Measurements from ENCODE around the gene MMP25. TPM values are rescaled to one million over a fixed set of nuclear protein-coding genes. Genes with fewer than 3 reads are reported as not detected.

The MMP25 gene
- polyA plus RNA-seq, 1 of the 3 experiments (the other 2 are of a cell fraction) = 0.03 TPM

DNA sequence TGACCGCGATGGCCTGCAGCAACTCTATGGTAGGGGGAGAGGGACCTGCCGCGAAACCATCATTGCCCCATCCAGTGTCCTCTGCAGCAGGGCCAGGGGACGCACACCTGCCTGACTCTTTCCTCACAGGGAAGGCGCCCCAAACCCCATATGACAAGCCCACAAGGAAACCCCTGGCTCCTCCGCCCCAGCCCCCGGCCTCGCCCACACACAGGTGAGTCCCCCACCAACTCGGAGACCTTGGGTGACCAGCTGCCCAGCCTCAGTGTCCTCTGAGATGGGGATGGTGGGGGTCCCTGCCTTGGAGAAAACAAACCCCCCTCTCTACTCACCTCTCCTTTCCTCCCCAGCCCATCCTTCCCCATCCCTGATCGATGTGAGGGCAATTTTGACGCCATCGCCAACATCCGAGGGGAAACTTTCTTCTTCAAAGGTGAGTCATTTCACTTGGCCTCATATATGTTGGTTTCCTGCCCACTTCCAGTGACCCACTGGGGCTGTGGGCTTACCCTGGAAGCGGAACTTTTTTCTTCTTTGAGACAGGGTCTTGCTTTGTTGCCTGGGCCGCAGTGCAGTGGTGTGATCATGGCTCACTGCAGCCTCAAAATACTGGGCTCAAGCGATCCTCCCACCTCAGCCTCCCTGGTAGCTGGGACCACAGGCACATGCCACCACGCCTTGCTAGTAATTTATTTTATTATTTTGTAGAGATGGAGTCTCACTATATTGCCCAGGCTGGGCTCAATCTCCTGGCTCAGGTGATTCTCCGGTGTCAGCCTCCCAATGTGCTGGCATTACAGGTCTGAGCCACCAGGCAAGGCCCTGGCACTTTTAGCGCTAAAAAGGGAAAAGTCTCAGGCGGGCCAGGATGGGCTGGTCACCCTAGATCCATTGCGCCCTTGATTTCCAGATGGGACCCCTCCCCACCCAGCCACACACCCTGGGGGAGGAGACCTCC lies 11.1 kb downstream of the MMP25 start:
- H3K4me3 ChIP-seq (ENCODE audit: low read depth in 2 of 2, low read length in 1 of 2) = peak overlapping the region in 1 of 2 experiments; percentile 87; a peak in 2 of 4 replicates
- CTCF ChIA-PET = interaction anchor here (0.9 to 4.1 kb wide), 17 partner anchors 10 to 91 kb away, joined by 3 to 63 read pairs (median 11); partner anchors contain the start of genes MMP25 and ZSCAN10

More for the DNA sequence above, 11.1 kb downstream of the MMP25 start:
- no peak overlapping the region for H3K27ac ChIP-seq (ENCODE audit: low read depth in 2 of 2, low read length in 1 of 2)
- TF ChIP-seq, protein P1, sequence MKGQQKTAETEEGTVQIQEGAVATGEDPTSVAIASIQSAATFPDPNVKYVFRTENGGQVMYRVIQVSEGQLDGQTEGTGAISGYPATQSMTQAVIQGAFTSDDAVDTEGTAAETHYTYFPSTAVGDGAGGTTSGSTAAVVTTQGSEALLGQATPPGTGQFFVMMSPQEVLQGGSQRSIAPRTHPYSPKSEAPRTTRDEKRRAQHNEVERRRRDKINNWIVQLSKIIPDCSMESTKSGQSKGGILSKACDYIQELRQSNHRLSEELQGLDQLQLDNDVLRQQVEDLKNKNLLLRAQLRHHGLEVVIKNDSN (IDR thresholded peaks at IDR 0.05; ENCODE audit: borderline replicate concordance, low read depth) = no peak
- TF ChIP-seq SIN3A (IDR thresholded peaks at IDR 0.05; ENCODE audit: borderline replicate concordance, low read depth, low read length) (no peak), MEF2A (IDR thresholded peaks at IDR 0.05; ENCODE audit: borderline replicate concordance, low read depth) (no peak), JUND (IDR thresholded peaks at IDR 0.05) (no peak), FOSL2 (IDR thresholded peaks at IDR 0.05; ENCODE audit: borderline replicate concordance, low read depth) (no peak), RAD21 (IDR thresholded peaks at IDR 0.05; ENCODE audit: low read length) (no peak), RXRA (IDR thresholded peaks at IDR 0.05; ENCODE audit: borderline replicate concordance, low read depth) (no peak), CHD2 (IDR thresholded peaks at IDR 0.05; ENCODE audit: low read length, partially characterized antibody) (no peak), SMC3 (IDR thresholded peaks at IDR 0.05; ENCODE audit: low read depth, low read length) (no peak), RFX5 (IDR thresholded peaks at IDR 0.05; ENCODE audit: low read length) (no peak), FOXM1 (IDR thresholded peaks at IDR 0.05; ENCODE audit: low read depth) (no peak), ELF1 (IDR thresholded peaks at IDR 0.05) (no peak), FOXJ3 (CRISPR knock-in tag; IDR thresholded peaks at IDR 0.05) (no peak), EZH2phosphoT487 (IDR thresholded peaks at IDR 0.05; ENCODE audit: borderline replicate concordance, low read depth) (no peak), GATA2 (CRISPR knock-in tag; IDR thresholded peaks at IDR 0.05) (no peak)
- TF ChIP-seq, protein P2, sequence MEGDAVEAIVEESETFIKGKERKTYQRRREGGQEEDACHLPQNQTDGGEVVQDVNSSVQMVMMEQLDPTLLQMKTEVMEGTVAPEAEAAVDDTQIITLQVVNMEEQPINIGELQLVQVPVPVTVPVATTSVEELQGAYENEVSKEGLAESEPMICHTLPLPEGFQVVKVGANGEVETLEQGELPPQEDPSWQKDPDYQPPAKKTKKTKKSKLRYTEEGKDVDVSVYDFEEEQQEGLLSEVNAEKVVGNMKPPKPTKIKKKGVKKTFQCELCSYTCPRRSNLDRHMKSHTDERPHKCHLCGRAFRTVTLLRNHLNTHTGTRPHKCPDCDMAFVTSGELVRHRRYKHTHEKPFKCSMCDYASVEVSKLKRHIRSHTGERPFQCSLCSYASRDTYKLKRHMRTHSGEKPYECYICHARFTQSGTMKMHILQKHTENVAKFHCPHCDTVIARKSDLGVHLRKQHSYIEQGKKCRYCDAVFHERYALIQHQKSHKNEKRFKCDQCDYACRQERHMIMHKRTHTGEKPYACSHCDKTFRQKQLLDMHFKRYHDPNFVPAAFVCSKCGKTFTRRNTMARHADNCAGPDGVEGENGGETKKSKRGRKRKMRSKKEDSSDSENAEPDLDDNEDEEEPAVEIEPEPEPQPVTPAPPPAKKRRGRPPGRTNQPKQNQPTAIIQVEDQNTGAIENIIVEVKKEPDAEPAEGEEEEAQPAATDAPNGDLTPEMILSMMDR (IDR thresholded peaks at IDR 0.05) = no peak
- TF ChIP-seq, protein P3, sequence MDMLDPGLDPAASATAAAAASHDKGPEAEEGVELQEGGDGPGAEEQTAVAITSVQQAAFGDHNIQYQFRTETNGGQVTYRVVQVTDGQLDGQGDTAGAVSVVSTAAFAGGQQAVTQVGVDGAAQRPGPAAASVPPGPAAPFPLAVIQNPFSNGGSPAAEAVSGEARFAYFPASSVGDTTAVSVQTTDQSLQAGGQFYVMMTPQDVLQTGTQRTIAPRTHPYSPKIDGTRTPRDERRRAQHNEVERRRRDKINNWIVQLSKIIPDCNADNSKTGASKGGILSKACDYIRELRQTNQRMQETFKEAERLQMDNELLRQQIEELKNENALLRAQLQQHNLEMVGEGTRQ (IDR thresholded peaks at IDR 0.05; ENCODE audit: borderline replicate concordance, low read depth, low read length) = no peak
- TF ChIP-seq, protein P4, sequence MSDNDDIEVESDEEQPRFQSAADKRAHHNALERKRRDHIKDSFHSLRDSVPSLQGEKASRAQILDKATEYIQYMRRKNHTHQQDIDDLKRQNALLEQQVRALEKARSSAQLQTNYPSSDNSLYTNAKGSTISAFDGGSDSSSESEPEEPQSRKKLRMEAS (IDR thresholded peaks at IDR 0.05; ENCODE audit: low read depth) = no peak
- H3F3A ChIP-seq (replicated peaks; ENCODE audit: insufficient read depth) = no peaks in the 10 kb centered on the region
- no peak overlapping the region for H2AFZ ChIP-seq (ENCODE audit: low read depth)
- peak overlapping the region; percentile 99 for H3K4me2 ChIP-seq
- peaks cover 0 to 12% of the 10 kb centered on the region in 2 experiments; a peak in 1 of 4 replicates for H3K4me1 ChIP-seq (ENCODE audit: control insufficient read depth in 1 of 2, insufficient read depth in 2 of 2, low read depth in 1 of 2, low read length in 1 of 2)
- 96% methylated on average over 21 of the region's 22 CpGs for WGBS (ENCODE audit: low lambda C conversion rate)
- no peaks in the 10 kb centered on the region for H3K36me3 ChIP-seq (replicated peaks in 1 of 2; ENCODE audit: control insufficient read depth in 1 of 2, insufficient read depth in 2 of 2, low read length in 1 of 2)
- H3K79me2 ChIP-seq (ENCODE audit: insufficient read depth) = no peaks in the 10 kb centered on the region
- H3K27me3 ChIP-seq (ENCODE audit: insufficient read depth) = no peaks in the 10 kb centered on the region
- POLR2A ChIA-PET = no interaction called here
- H3K9me2 ChIP-seq = no peaks in the 10 kb centered on the region
- H4K20me1 ChIP-seq (ENCODE audit: insufficient read depth) = no peaks in the 10 kb centered on the region
- H3K9ac ChIP-seq = no peak overlapping the region
- no peak for DNase-seq
- no peaks in the 10 kb centered on the region for H3K9me3 ChIP-seq

Measured in SK-N-SH (cell line).